GM12801 (cell line): ENCODE data around the gene TMEM143.

Experiments used
- TF ChIP-seq, protein P1 (sequence below): IDR thresholded peaks from one replicate; pipeline ENCODE4 v1.5.1; 2011; ENCODE audit warnings: control low read depth; ENCODE audit not compliant: insufficient read length; ENCODE audit errors: extremely low read depth

TMEM143 gene

DNA sequence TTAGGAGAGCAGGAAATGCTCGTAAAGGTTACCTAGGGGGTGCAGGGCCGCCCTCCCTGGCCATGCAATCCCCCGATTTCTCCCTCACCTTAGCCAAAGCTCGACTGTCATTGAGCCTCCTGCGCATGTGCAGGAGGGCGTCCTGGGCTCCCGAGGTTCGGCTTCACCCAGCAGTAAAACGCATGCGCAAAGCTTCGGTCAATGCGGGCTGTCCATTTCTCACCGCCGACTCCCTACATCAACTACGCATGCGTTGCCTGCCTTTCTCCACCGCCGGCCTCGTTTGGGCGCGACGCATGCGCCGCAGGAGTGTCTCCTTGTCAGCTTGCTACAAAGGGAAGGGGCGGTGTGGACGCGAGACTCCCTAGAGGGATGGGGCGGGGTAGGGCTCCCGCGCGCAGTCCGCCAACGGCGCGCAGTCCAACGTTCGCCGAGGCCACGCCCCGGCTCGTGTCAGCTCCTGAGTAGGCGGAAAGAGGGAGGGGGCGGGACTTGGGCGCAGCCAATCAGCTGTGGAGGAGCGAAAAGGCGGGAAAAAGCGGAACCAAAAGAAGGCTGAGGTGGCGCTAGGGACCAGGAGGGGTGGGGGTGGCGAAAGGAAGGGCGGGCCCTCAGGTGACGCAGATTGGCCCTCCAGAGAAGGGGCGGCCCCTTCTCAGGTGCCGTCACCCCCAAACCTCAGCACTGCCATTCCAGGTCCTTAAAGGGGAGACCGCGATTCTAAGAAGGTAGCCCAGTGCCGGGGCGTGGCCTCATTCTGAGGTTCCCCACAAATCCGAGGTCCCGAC lies at the start of gene TMEM143, which contains the start of gene SYNGR4:
TSS of gene TMEM143 (minus strand) at position 131 of the 788 bp plus-strand sequence. CDS start at position 111, 20 bp downstream.
TSS of gene SYNGR4 (plus strand) at position 558 of the 788 bp plus-strand sequence. CDS start 1,476 bp downstream, outside the sequence.
- TF ChIP-seq, protein P1, sequence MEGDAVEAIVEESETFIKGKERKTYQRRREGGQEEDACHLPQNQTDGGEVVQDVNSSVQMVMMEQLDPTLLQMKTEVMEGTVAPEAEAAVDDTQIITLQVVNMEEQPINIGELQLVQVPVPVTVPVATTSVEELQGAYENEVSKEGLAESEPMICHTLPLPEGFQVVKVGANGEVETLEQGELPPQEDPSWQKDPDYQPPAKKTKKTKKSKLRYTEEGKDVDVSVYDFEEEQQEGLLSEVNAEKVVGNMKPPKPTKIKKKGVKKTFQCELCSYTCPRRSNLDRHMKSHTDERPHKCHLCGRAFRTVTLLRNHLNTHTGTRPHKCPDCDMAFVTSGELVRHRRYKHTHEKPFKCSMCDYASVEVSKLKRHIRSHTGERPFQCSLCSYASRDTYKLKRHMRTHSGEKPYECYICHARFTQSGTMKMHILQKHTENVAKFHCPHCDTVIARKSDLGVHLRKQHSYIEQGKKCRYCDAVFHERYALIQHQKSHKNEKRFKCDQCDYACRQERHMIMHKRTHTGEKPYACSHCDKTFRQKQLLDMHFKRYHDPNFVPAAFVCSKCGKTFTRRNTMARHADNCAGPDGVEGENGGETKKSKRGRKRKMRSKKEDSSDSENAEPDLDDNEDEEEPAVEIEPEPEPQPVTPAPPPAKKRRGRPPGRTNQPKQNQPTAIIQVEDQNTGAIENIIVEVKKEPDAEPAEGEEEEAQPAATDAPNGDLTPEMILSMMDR, result no peak

- TF ChIP-seq, protein P1, result no peak
Observed at GRCh38 chr19:48405850-48406249, 42.1 kb upstream of the TMEM143 start.

GRCh38 chr19:48405010-48405659 lies 41.4 kb upstream of the TMEM143 start:
- TF ChIP-seq, protein P1, result no peak

DNA sequence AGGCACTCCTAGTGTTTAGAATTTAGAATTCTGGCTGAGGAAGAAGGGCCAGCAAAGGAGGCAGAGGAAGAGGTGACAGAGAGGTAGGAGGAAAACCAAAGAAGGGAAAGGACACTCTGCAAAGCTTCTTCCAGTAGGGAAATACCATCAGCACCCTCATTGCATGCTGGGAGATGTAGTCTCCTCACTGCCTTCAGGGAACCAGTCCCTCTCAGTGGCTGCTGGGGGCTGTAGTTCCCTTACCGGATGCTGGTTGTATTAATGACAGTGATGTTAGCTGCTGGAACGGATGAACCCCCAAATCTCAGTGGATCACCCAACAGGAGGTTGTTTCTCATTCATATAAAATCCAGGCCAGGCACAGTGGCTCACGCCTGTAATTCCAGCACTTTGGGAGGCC lies 39.9 kb upstream of the TMEM143 start:
- TF ChIP-seq, protein P1, result no peak

DNA sequence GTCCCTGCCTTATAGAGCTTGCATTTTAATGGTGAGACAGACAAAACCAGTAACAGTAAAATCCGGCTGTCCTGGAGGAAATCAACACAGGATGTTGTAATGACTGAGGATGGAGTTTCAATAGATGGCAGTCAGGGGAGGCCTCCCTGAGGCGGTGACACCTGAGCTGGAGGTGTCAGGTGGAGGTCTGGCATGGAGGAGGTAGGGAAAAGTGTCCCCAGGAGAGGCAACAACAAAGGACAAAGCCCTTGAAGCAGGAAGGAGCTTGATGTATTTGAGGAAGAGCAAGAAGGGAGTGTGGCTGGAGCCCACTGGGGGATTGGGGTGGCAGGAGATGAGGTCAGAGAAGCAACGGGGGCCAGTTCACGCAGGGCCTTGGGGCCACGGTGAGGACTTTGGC lies 37.5 kb upstream of the TMEM143 start:
- TF ChIP-seq, protein P1, result no peak

DNA sequence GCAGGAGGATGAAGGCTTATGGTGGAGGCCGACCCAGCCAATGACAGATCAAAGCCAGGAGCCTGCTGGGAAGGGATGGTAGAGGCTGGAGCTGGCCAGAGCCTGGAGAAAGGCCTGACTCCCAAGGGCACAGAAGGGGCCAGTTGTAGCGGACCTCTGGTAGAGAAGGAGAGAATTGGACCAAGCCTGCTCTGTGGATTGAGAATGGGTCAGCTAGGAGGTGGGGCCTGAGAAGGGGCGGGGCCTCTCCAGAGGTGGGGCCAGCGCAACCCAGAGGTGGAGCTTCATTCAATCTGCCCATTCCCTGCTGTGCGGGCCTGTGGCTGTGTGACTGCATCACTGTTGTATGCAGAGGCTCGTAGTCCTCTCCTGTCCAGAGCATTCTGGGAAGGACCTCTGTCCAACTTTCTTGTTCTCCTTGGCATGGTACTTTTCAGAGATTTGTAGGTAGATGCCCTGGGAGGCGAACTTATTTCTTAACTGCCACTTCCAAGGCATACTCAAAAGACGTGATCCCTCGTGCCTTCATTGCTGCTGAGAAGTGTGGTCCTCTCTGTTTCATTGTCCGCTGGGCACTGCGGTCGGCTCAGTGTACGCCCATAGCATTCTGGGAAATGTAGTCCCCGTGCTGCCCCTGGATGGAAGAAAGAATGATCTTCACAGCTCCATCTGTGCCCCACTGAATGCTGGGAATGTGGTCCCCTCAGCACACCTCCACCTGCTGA lies 36.4 kb upstream of the TMEM143 start:
- TF ChIP-seq, protein P1, result no peak

GRCh38 chr19:48398375-48399235 lies 34.9 kb upstream of the TMEM143 start:
- TF ChIP-seq, protein P1, result no peak
